ENCODE results near the gene AANAT. TPM values are rescaled to one million over a fixed set of nuclear protein-coding genes. Genes with fewer than 3 reads are reported as not detected.

Gene AANAT
- total RNA-seq, 3 donors from 2014 or later (not counting 1 experiment from before 2014, with no cell fraction given): 0.28 to 0.50 TPM; not detected in 1

DNA sequence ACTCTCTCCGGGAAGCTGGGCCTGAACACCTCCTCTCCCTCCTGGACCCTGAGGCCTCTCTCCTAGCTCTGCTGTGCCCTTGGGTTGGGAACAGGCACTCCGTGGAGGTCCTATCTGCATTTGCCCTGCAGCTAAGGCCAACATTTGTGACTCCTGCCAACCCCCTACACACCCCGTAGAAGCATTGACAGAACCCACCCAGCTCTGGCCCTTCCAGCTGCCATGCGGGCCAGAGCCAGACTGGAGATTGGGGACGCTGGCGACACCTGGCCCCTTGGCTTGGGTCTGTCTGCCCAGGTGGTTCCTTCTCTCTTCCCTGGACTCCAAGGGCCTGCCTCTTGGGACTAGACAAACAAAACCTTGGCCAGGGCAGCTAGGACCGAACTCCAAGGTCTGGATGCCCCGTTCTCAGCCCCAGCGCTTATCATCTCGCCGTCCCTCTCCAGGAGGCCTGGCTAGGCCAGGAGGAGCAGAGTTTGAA lies 34.5 kb downstream of the AANAT start:
- peak overlapping the region; percentile 7 for H3K4me3 ChIP-seq (ENCODE audit: low read length)
- ATAC-seq: no peak
- H3K27me3 ChIP-seq (ENCODE audit: control insufficient read depth, insufficient read depth, low read length): no peaks in the 10 kb centered on the region
- Mint-ChIP-seq H3K9me3 (no peaks in the 10 kb centered on the region), H3K27ac (peak overlapping the region; percentile 96 to 97), H3K27me3 (ENCODE audit: low read depth in 2 of 2) (no peaks in the 10 kb centered on the region), H3K4me3 (peak overlapping the region; percentile 97), H3K36me3 (no peaks in the 10 kb centered on the region), H3K4me1 (peaks cover 44 to 58% of the 10 kb centered on the region in 2 donors)
- 86% methylated on average over 11 of the region's 11 CpGs for WGBS (ENCODE audit: insufficient coverage)
- TF ChIP-seq, protein P1, sequence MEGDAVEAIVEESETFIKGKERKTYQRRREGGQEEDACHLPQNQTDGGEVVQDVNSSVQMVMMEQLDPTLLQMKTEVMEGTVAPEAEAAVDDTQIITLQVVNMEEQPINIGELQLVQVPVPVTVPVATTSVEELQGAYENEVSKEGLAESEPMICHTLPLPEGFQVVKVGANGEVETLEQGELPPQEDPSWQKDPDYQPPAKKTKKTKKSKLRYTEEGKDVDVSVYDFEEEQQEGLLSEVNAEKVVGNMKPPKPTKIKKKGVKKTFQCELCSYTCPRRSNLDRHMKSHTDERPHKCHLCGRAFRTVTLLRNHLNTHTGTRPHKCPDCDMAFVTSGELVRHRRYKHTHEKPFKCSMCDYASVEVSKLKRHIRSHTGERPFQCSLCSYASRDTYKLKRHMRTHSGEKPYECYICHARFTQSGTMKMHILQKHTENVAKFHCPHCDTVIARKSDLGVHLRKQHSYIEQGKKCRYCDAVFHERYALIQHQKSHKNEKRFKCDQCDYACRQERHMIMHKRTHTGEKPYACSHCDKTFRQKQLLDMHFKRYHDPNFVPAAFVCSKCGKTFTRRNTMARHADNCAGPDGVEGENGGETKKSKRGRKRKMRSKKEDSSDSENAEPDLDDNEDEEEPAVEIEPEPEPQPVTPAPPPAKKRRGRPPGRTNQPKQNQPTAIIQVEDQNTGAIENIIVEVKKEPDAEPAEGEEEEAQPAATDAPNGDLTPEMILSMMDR (IDR thresholded peaks at IDR 0.05): no peak
- intact Hi-C loops (cut with micrococcal nuclease): loop anchor here (1.0 kb wide), 2 partner anchors 9 to 36 kb away; no protein-coding TSS in a partner anchor
- H3K4me1 ChIP-seq (ENCODE audit: control insufficient read depth, insufficient read depth, low read length): peaks cover 61% of the 10 kb centered on the region
- H3K9me3 ChIP-seq (ENCODE audit: control insufficient read depth, insufficient read depth, low read length): no peaks in the 10 kb centered on the region
- no peak for DNase-seq
- peak overlapping the region; percentile 78 for H3K27ac ChIP-seq (ENCODE audit: low read length)
- H3K36me3 ChIP-seq (ENCODE audit: control insufficient read depth, insufficient read depth, low read length): peaks cover 3% of the 10 kb centered on the region

DNA sequence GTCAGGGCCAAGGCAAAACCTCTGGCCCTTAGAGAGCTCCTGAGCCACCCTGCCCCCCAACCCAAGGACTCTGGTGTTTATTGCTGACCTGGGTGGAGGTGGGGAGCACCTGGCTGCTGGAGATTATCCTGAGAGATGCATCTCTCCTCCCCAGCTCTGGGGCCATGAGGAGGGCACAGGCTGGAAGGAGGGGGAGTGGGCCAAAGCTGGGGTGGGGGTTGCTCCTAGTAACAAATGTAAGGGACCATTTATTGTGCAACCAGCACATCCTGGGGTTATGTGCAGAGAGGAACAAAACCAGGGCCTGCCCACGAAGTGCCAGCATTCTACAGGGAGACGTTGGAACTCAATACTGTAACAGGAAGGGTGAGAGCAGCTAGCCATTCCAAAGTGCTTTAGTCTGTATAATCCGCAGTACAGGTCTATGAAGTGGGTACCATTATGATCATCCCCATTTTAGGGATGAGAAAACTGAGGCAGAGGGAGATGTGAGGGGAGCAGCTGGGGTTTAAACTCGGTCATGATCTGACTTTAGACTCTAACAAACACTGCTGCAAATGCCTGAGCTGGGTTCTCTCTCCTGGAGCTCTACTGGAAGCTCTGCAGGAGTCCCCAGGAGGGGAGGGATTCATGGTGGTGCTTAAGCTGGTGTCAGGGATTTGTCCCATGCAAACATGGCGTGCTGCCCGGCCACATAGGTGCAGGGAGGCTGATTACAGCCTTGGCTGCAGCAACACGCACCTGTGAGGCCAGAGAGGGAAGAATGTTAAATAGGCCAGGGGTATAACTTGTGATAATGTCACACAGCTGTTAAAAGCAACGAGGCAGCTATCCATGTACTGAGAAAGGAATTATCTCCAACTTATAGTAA lies 35.2 kb downstream of the AANAT start:
- Histone ChIP-seq H3K36me3 (ENCODE audit: control insufficient read depth, insufficient read depth, low read length) (peaks cover 3% of the 10 kb centered on the region), H3K4me3 (ENCODE audit: low read length) (no peak overlapping the region), H3K27ac (ENCODE audit: low read length) (peak overlapping the region; percentile 78), H3K9me3 (ENCODE audit: control insufficient read depth, insufficient read depth, low read length) (no peaks in the 10 kb centered on the region), H3K4me1 (ENCODE audit: control insufficient read depth, insufficient read depth, low read length) (peaks cover 58% of the 10 kb centered on the region), H3K27me3 (ENCODE audit: control insufficient read depth, insufficient read depth, low read length) (no peaks in the 10 kb centered on the region)
- Mint-ChIP-seq H3K4me3 (peak overlapping the region; percentile 25), H3K9me3 (no peaks in the 10 kb centered on the region), H3K36me3 (no peaks in the 10 kb centered on the region), H3K27ac (peak overlapping the region; percentile 96 to 97), H3K4me1 (peaks cover 38 to 54% of the 10 kb centered on the region in 2 donors), H3K27me3 (ENCODE audit: low read depth in 2 of 2) (no peaks in the 10 kb centered on the region)
- DNase-seq (no peak), ATAC-seq (no peak)
- TF ChIP-seq, protein P1 (IDR thresholded peaks at IDR 0.05): no peak
- intact Hi-C loops (cut with micrococcal nuclease): no loop called here
- 87% methylated on average over 7 of the region's 8 CpGs for WGBS (ENCODE audit: insufficient coverage)

DNA sequence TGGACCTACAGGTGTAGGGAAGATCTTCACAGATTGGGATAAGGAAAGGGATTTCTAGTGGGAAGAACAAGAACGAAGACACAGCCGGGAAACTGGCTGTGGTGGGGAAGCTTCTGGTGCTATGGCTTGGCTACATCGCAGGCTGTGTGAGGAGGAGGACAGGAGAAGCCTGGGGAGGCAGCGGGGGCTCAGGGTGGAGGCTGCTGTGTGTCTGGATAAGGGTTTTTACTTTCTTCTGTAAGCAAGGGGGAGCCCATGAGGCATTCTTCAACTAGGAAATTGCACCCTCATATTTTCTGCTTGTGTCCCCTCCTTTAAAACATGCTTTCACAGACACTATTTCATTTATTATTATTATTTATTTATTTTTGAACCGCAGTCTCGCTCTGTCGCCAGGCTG lies 36.7 kb downstream of the AANAT start:
- peaks cover 22 to 39% of the 10 kb centered on the region in 2 donors for H3K4me1 Mint-ChIP-seq
- peaks cover 43% of the 10 kb centered on the region for H3K4me1 ChIP-seq (ENCODE audit: control insufficient read depth, insufficient read depth, low read length)
- TF ChIP-seq, protein P1 (IDR thresholded peaks at IDR 0.05): no peak
- no peaks in the 10 kb centered on the region for H3K9me3 Mint-ChIP-seq
- H3K36me3 ChIP-seq (ENCODE audit: control insufficient read depth, insufficient read depth, low read length): no peaks in the 10 kb centered on the region
- intact Hi-C loops (cut with micrococcal nuclease): no loop called here
- no peaks in the 10 kb centered on the region for H3K27me3 Mint-ChIP-seq (ENCODE audit: low read depth in 2 of 2)
- peak overlapping the region; percentile 47 for H3K4me3 Mint-ChIP-seq
- H3K9me3 ChIP-seq (ENCODE audit: control insufficient read depth, insufficient read depth, low read length): no peaks in the 10 kb centered on the region
- no peaks in the 10 kb centered on the region for H3K36me3 Mint-ChIP-seq
- no peak overlapping the region for H3K27ac ChIP-seq (ENCODE audit: low read length)
- H3K4me3 ChIP-seq (ENCODE audit: low read length): no peak overlapping the region
- no peak overlapping the region for H3K27ac Mint-ChIP-seq
- H3K27me3 ChIP-seq (ENCODE audit: control insufficient read depth, insufficient read depth, low read length): no peaks in the 10 kb centered on the region
- ATAC-seq: no peak
- 75% methylated on average over 6 of the region's 7 CpGs for WGBS (ENCODE audit: insufficient coverage)
- no peak for DNase-seq
